ENCODE measurements around the gene CACNA1C.

The CACNA1C gene

GRCh38 chr12:2535583-2536204 is 482.9 kb downstream of the CACNA1C start:
- DNase-seq = peak; percentile 35

- no peak for DNase-seq
Observed at GRCh38 chr12:2536724-2537123, 483.9 kb downstream of the CACNA1C start.

DNA sequence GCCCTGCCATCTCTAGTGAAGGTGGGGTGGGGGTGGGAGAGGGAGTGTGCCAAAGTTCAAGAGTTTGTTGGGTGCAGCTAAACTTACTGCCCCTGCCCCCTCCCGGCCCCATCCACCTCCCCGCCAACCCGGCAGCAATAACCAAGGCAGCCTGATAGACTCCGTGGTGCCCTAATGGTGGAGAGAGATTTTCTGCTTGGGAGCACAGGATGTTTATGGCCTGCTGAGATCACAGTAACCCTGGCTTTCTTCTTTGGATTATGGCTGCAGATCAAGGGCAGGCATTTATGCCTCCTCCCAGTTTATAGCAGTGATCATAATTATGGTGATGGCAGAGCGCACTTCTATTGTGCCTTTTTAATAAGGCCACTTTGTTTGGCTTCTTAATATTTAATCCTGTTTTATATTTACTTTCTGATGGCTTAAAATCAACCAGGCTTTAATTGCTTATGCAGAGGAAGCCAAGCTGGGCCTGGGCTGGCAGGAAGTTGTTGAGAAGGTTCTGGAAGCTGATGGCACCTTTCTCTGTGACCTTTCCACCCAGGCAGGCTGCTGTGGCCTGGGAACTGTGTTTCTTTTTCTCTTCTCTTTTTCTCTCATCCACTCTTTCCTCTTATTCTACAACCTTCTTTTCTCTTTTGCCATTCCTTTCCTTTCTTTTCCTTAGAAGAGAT is 485.2 kb downstream of the CACNA1C start:
- no peak for DNase-seq

DNA sequence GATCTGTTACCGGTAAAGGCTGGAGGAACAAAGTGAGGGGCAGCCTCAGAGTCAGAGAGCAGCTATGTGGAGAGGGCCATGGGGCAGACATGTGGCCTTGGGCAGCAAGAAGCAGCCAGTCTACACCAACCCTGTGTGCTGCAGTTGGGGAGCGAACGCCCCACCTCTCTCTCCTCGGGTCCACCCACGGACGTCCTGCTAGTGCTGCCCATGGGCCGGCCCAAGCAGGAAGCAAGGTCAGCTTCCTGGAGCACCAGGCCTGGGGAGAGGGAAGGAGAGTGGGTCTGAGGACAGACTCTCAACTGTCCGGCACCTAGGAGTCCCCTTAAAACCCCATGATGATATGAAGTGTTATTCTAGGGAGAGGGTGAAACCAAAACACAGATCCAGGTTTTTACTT is 487.2 kb downstream of the CACNA1C start:
- DNase-seq = no peak

- DNase-seq = no peak
Observed at GRCh38 chr12:2540535-2540941, 487.8 kb downstream of the CACNA1C start.

DNA sequence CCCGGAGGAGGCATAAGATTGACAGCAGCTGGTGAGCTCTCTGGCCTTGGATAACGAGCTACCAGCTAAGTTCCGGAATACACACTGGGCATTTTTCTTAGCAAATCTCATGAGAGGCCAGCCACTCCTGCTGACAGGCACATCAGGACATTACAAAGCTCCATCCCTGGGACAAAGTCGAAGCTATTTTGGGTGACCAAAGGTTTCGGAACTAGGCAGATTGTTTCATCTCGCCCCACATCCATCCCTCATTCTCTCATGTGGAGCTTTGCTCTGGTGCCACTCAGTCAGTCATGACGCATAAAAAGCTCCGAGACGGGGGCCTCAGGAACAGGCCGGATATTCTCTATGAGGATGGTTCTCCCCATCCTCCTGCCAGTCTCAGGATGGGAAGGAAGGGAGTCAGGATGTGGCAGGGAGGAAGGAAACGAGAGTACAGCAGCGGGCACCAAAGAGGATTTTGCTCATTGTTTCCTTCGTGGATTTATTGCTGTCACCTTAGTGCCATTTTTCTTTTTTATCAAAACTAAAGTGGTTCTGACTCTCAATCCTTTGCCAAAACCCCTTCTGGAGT is 488.9 kb downstream of the CACNA1C start:
- no peak for DNase-seq

GRCh38 chr12:2543801-2544200 is 491.0 kb downstream of the CACNA1C start:
- DNase-seq = no peak

DNA sequence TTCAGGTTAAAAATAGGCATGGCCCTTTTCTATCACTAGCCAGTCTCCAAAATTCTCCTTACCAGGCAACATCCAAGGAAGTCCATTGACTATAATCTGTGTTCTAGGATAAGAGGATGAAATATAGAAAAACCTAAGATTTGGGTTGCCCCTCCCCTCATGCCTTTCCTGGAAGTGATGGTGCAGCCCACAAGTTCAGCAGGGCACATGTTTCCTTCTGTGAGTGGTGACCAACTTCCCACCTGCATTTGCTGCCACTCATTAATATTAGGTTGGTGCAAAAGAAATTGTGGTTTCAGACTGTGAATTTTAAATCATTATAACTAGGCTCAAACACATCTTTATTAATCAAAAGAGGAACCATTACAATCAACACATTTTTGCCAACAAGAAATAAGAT is 491.4 kb downstream of the CACNA1C start:
- DNase-seq = no peak

DNA sequence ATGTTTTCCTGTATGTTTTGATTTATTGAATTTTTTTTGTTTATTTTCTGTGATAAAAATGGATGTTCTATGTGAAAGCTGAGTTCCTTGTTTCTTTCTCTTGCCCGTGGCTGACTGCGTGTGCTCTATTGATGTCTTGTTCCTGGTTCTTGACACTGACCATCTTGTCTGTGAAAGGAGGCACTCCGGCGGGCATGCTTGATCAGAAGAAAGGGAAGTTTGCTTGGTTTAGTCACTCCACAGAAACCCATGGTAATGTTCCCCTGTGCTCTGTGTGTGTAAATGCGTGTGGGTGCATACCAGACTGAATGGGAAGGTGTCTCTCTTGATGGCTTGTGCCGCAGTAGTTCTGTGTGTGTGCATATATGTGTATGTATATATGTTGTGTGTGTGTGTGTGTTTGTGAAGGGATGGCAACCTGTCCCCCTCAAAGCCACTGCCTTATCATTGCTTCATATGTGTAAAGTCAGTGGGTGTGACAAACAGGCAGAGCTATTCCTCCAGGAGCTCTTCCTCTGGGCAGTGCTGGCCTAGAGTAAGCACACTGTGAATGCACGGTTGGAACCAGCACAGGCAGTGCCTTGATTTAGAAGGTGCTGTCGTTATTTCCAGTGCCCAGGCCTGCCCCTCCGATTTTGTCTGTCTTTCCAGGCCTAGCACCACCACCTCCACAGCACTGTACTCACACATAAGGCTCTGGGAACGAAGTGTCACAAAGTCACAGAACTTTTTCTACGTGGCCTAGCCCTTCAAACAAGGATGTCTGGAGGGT is 494.7 kb downstream of the CACNA1C start:
- DNase-seq = no peak

DNA sequence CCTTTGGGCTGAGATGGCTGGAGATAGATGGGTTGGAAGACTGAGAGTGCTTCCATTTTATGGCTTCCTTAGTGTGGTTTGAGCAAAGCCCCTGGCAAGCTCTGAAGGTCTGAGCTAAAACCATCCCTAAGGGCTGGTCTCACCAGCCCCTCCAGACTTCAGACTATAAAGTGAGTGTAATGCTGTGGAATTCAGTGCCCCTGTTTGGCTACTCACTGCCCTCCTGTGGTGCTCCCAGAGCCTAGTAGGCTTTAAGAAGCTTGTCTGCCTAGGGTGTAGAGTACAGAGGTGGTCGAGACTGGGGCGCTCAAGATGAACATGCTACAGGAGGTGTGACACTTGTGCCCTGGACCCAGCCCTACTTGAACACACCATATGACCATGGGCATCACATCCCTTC is 495.3 kb downstream of the CACNA1C start:
- peak; percentile 13 for DNase-seq

- DNase-seq = no peak
Observed at GRCh38 chr12:2550561-2551411, 498.0 kb downstream of the CACNA1C start.

GRCh38 chr12:2551412-2551900 is 498.7 kb downstream of the CACNA1C start:
- peak; percentile 47 for DNase-seq

DNA sequence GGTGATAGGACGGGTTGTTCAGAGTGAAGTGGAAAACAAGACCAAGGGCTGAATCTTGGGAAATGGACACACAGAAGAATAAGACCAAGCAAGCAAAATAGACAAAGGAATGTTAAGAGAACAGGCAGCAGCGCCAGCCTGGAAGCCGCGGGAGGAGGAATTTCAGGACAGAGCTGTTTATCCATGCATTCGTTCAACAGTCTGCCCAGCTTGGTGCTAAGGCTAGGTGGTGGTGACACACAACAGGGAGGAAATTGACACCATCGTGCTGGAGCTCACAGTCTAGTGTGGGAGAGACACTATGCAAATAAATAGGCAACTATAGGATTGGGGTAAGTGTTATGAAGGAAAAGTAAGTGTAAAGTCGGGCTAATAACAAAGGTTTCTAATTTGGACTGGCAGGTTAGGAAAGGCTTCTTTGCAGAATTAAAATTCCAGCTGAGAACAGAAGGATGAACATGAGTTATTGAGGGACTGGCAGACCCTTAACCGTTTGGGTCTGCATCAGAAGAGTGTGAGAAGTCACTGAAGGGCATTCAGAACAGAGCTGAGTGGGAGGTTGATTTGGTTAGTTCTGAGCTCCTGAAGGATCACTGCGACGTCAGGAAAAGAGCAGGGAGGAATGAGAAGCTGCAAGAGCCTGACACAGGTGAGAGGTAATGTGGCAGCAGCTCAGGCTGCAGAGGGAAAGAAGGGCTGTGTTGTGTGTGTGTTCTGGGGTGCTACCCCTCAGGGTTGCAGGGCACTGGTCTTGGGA is 499.4 kb downstream of the CACNA1C start:
- no peak for DNase-seq

- peak; percentile 63 for DNase-seq
Observed at GRCh38 chr12:2553388-2554126, 500.8 kb downstream of the CACNA1C start.

DNA sequence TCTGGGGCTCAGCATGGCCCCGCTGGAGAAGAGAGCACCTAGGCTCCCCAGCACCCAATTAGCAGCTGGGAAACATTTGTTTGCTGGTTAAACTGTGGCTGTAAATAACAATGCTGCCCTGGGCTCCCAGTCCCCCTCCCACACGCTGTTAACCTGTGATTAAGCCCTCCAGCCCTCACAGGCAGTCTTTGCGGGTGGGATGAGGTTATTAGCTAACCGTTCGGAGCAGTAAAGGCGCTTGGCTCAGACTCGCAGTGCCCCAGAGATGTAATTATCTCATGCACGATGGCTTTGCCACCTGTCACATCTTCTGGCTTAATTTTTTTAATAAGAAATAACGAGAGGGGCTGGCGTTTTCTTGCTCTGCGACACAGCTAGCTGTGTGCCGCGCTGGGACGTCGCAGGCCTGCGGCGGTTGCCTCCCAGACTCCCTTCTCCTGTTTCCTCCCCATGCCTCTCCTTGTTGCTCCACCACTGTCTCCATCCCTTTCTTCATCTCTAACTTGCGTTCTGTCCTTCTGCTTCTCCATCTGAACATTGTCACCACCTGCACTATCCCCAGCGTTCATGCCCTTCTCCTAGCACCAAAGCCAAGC is 502.8 kb downstream of the CACNA1C start:
- no peak for DNase-seq

GRCh38 chr12:2557597-2557996 is 504.8 kb downstream of the CACNA1C start:
- DNase-seq = no peak

- DNase-seq = no peak
Observed at GRCh38 chr12:2559931-2560330, 507.1 kb downstream of the CACNA1C start.

DNA sequence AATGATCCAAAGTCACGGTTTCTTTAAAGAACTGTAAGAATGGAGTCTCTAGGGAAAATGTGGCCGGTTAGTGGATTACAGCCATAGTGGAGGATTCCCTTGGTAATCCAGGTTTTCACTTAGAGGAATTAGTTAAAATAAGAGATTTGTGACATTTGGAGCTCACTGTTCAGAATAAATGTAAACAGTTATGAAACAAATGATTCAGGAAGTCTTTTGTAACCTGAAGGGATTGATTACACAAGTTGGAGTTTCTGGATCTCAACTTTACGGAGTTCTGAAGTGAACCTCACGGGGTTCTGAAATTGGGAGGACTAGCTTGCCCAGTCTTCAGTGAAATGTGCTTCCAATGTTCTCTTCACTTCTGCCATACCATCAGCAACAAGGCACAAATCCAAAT is 507.6 kb downstream of the CACNA1C start:
- no peak for DNase-seq

- peak; percentile 6 for DNase-seq
Observed at GRCh38 chr12:2561367-2561766, 508.6 kb downstream of the CACNA1C start.

- no peak for DNase-seq
Observed at GRCh38 chr12:2562400-2562799, 509.6 kb downstream of the CACNA1C start.
